Activated naive CD8-positive, alpha-beta T cell treated with anti-CD3 and anti-CD28 coated beads, Interleukin-2, amount 50 U/mL, for 24 hours (primary cell): ENCODE data around the gene ICAM1.

Source experiments
- ATAC-seq: fragments of 150-1000 bp; cut with Tn5 transposase; one replicate; pipeline ENCODE4 v1.10.0; 2021
- DNase-seq: peaks from one replicate; pipeline ENCODE4 v3.0.0; 2021
- H3K27ac Mint-ChIP-seq: one replicate; pipeline ENCODE4 v1.8.0; 2021; ENCODE audit warnings: mild to moderate bottlenecking, mixed read lengths
- H3K27me3 Mint-ChIP-seq: one replicate; pipeline ENCODE4 v1.8.0; 2021; ENCODE audit warnings: mixed read lengths
- H3K36me3 Mint-ChIP-seq: one replicate; pipeline ENCODE4 v1.8.0; 2021; ENCODE audit warnings: low read depth, mixed read lengths
- H3K4me1 Mint-ChIP-seq: one replicate; pipeline ENCODE4 v1.8.0; 2021; ENCODE audit warnings: mixed read lengths
- H3K4me3 Mint-ChIP-seq: one replicate; pipeline ENCODE4 v1.8.0; 2021; ENCODE audit warnings: mild to moderate bottlenecking, moderate library complexity, mixed read lengths
- H3K9me3 Mint-ChIP-seq: one replicate; pipeline ENCODE4 v1.8.0; 2021; ENCODE audit warnings: mixed read lengths

ICAM1 gene

GRCh38 chr19:10315335-10316214, 44.7 kb downstream of the ICAM1 start, which contains the start of gene FDX2:
TSS of gene FDX2 (minus strand) at chr19:10316015. CDS start at chr19:10315996, 19 bp downstream.
- Mint-ChIP-seq H3K27me3 (no peaks in the 10 kb centered on the region), H3K4me3 (peak within 1 kb of the TSS; percentile 93), H3K27ac (peak within 1 kb of the TSS; percentile 84), H3K9me3 (no peaks in the 10 kb centered on the region), H3K36me3 (peaks cover 17% of the 10 kb centered on the region), H3K4me1 (peaks cover 17% of the 10 kb centered on the region)
- DNase-seq = peak; percentile 95
- peak; percentile 87 for ATAC-seq

- Mint-ChIP-seq H3K9me3 (no peaks in the 10 kb centered on the region), H3K4me3 (peak overlapping the region; percentile 93), H3K27ac (peak overlapping the region; percentile 24), H3K4me1 (peaks cover 17% of the 10 kb centered on the region), H3K36me3 (peaks cover 17% of the 10 kb centered on the region), H3K27me3 (no peaks in the 10 kb centered on the region)
- no peak for DNase-seq
- peak; percentile 5 for ATAC-seq
Measured at GRCh38 chr19:10316229-10317044, 45.5 kb downstream of the ICAM1 start.

- peaks cover 23% of the 10 kb centered on the region for H3K36me3 Mint-ChIP-seq
- H3K4me3 Mint-ChIP-seq = no peak overlapping the region
Measured at GRCh38 chr19:10317045-10317856, 46.3 kb downstream of the ICAM1 start.

GRCh38 chr19:10317857-10318462, 47.0 kb downstream of the ICAM1 start:
- Mint-ChIP-seq H3K4me1 (peaks cover 17% of the 10 kb centered on the region), H3K9me3 (no peaks in the 10 kb centered on the region), H3K4me3 (no peak overlapping the region), H3K36me3 (peaks cover 23% of the 10 kb centered on the region), H3K27ac (no peak overlapping the region), H3K27me3 (no peaks in the 10 kb centered on the region)
- no peak for ATAC-seq
- no peak for DNase-seq

More at GRCh38 chr19:10317045-10317856, 46.3 kb downstream of the ICAM1 start:
- ATAC-seq (no peak), DNase-seq (no peak)
- H3K27me3 Mint-ChIP-seq = no peaks in the 10 kb centered on the region
- no peaks in the 10 kb centered on the region for H3K9me3 Mint-ChIP-seq
- peaks cover 17% of the 10 kb centered on the region for H3K4me1 Mint-ChIP-seq
- peak overlapping the region; percentile 20 for H3K27ac Mint-ChIP-seq

GRCh38 chr19:10318807-10319682, 48.1 kb downstream of the ICAM1 start:
- Mint-ChIP-seq H3K4me3 (no peak overlapping the region), H3K27me3 (no peaks in the 10 kb centered on the region), H3K27ac (no peak overlapping the region), H3K9me3 (no peaks in the 10 kb centered on the region), H3K36me3 (peaks cover 26% of the 10 kb centered on the region), H3K4me1 (peaks cover 17% of the 10 kb centered on the region)
- no peak for DNase-seq
- no peak for ATAC-seq

GRCh38 chr19:10320602-10321416, 49.9 kb downstream of the ICAM1 start:
- Mint-ChIP-seq H3K9me3 (no peaks in the 10 kb centered on the region), H3K27ac (no peak overlapping the region), H3K36me3 (peaks cover 31% of the 10 kb centered on the region), H3K4me3 (no peak overlapping the region), H3K27me3 (no peaks in the 10 kb centered on the region), H3K4me1 (peaks cover 6% of the 10 kb centered on the region)
- ATAC-seq = no peak
- DNase-seq = no peak

- no peak for ATAC-seq
- no peak overlapping the region for H3K27ac Mint-ChIP-seq
- H3K4me3 Mint-ChIP-seq = no peak overlapping the region
- H3K36me3 Mint-ChIP-seq = peaks cover 26% of the 10 kb centered on the region
- no peaks in the 10 kb centered on the region for H3K27me3 Mint-ChIP-seq
- DNase-seq = no peak
- H3K4me1 Mint-ChIP-seq = no peaks in the 10 kb centered on the region
- H3K9me3 Mint-ChIP-seq = no peaks in the 10 kb centered on the region
Measured at GRCh38 chr19:10321417-10321797, 50.5 kb downstream of the ICAM1 start.

- ATAC-seq (no peak), DNase-seq (no peak)
- H3K4me1 Mint-ChIP-seq = no peaks in the 10 kb centered on the region
- peak overlapping the region; percentile 3 for H3K27ac Mint-ChIP-seq
- no peaks in the 10 kb centered on the region for H3K27me3 Mint-ChIP-seq
- H3K9me3 Mint-ChIP-seq = no peaks in the 10 kb centered on the region
- H3K4me3 Mint-ChIP-seq = no peak overlapping the region
- H3K36me3 Mint-ChIP-seq = peaks cover 27% of the 10 kb centered on the region
Measured at GRCh38 chr19:10321874-10322835, 51.2 kb downstream of the ICAM1 start.

- H3K9me3 Mint-ChIP-seq = no peaks in the 10 kb centered on the region
- H3K4me1 Mint-ChIP-seq = peaks cover 2% of the 10 kb centered on the region
- H3K36me3 Mint-ChIP-seq = peaks cover 44% of the 10 kb centered on the region
- H3K27ac Mint-ChIP-seq = no peak overlapping the region
- ATAC-seq = no peak
- DNase-seq = no peak
- no peak overlapping the region for H3K4me3 Mint-ChIP-seq
- no peaks in the 10 kb centered on the region for H3K27me3 Mint-ChIP-seq
Measured at GRCh38 chr19:10325732-10326131, 54.8 kb downstream of the ICAM1 start.

GRCh38 chr19:10327793-10328192, 56.9 kb downstream of the ICAM1 start:
- no peaks in the 10 kb centered on the region for H3K9me3 Mint-ChIP-seq
- H3K36me3 Mint-ChIP-seq = peaks cover 52% of the 10 kb centered on the region
- ATAC-seq = no peak
- no peak for DNase-seq
- no peak overlapping the region for H3K4me3 Mint-ChIP-seq
- peaks cover 16% of the 10 kb centered on the region for H3K4me1 Mint-ChIP-seq
- no peaks in the 10 kb centered on the region for H3K27me3 Mint-ChIP-seq
- no peak overlapping the region for H3K27ac Mint-ChIP-seq

- DNase-seq (no peak), ATAC-seq (no peak)
- Mint-ChIP-seq H3K27ac (no peak overlapping the region), H3K36me3 (peaks cover 50% of the 10 kb centered on the region), H3K9me3 (no peaks in the 10 kb centered on the region), H3K4me3 (no peak overlapping the region), H3K27me3 (no peaks in the 10 kb centered on the region), H3K4me1 (peaks cover 22% of the 10 kb centered on the region)
Measured at GRCh38 chr19:10328558-10329429, 57.9 kb downstream of the ICAM1 start.
